Measurements from ENCODE around the gene REELD1.

The REELD1 gene

GRCh38 chr4:146265950-146266490 is 51.7 kb downstream of the REELD1 start:
- Histone ChIP-seq H3K4me1 (ENCODE audit: insufficient read depth, low read length, severe bottlenecking) (peaks cover 3% of the 10 kb centered on the region), H3K9me3 (ENCODE audit: low read length) (no peaks in the 10 kb centered on the region), H3K4me3 (ENCODE audit: low read depth, low read length, poor library complexity, severe bottlenecking) (no peak overlapping the region), H3K27me3 (ENCODE audit: insufficient read depth, low read length) (no peaks in the 10 kb centered on the region), H3F3A (ENCODE audit: insufficient read depth, low read length) (no peaks in the 10 kb centered on the region), H3K27ac (ENCODE audit: low read depth, low read length, poor library complexity, severe bottlenecking) (no peak overlapping the region), H3K36me3 (ENCODE audit: insufficient read depth, low read length) (no peaks in the 10 kb centered on the region), H2AFZ (ENCODE audit: low read length) (no peak overlapping the region), H3K9ac (ENCODE audit: low read length) (no peak overlapping the region), H3K79me2 (ENCODE audit: insufficient read depth, low read length) (no peaks in the 10 kb centered on the region), H4K20me1 (ENCODE audit: insufficient read depth, low read length) (no peaks in the 10 kb centered on the region), H3K9me2 (ENCODE audit: low read depth, low read length) (no peaks in the 10 kb centered on the region), H3K4me2 (ENCODE audit: low read length) (no peak overlapping the region)
- TF ChIP-seq EZH2 (IDR thresholded peaks at IDR 0.05; ENCODE audit: borderline replicate concordance, low read length), result no peak
- TF ChIP-seq, protein P1, sequence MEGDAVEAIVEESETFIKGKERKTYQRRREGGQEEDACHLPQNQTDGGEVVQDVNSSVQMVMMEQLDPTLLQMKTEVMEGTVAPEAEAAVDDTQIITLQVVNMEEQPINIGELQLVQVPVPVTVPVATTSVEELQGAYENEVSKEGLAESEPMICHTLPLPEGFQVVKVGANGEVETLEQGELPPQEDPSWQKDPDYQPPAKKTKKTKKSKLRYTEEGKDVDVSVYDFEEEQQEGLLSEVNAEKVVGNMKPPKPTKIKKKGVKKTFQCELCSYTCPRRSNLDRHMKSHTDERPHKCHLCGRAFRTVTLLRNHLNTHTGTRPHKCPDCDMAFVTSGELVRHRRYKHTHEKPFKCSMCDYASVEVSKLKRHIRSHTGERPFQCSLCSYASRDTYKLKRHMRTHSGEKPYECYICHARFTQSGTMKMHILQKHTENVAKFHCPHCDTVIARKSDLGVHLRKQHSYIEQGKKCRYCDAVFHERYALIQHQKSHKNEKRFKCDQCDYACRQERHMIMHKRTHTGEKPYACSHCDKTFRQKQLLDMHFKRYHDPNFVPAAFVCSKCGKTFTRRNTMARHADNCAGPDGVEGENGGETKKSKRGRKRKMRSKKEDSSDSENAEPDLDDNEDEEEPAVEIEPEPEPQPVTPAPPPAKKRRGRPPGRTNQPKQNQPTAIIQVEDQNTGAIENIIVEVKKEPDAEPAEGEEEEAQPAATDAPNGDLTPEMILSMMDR (IDR thresholded peaks at IDR 0.05; ENCODE audit: low read length), result no peak

DNA sequence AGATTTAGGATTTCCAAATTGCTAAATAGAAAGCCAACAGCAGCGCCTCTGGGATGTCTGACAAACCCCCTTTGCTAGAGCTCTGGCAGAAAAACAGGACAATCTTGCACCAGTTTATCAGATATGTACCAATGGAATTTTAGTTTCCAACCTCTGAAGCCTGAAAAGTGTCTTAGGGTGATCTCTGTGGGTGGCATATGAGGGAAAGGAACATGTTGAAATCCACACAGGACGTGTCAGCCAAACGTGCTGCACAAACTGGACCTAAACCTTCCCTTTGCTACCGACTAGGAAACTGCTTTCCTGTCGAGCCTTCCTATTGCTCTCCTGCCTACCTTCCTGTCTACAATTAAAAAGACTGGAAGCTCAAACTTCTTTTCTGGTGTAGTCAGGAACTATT is 53.5 kb downstream of the REELD1 start:
- Histone ChIP-seq H3K9ac (ENCODE audit: low read length) (no peak overlapping the region), H3K9me2 (ENCODE audit: low read depth, low read length) (no peaks in the 10 kb centered on the region), H3F3A (ENCODE audit: insufficient read depth, low read length) (no peaks in the 10 kb centered on the region), H3K4me3 (ENCODE audit: low read depth, low read length, poor library complexity, severe bottlenecking) (no peak overlapping the region), H3K79me2 (ENCODE audit: insufficient read depth, low read length) (no peaks in the 10 kb centered on the region), H3K9me3 (ENCODE audit: low read length) (no peaks in the 10 kb centered on the region), H3K27ac (ENCODE audit: low read depth, low read length, poor library complexity, severe bottlenecking) (no peak overlapping the region), H2AFZ (ENCODE audit: low read length) (no peak overlapping the region), H4K20me1 (ENCODE audit: insufficient read depth, low read length) (no peaks in the 10 kb centered on the region), H3K4me2 (ENCODE audit: low read length) (no peak overlapping the region), H3K27me3 (ENCODE audit: insufficient read depth, low read length) (no peaks in the 10 kb centered on the region), H3K36me3 (ENCODE audit: insufficient read depth, low read length) (no peaks in the 10 kb centered on the region), H3K4me1 (ENCODE audit: insufficient read depth, low read length, severe bottlenecking) (peaks cover 3% of the 10 kb centered on the region)
- no peak for TF ChIP-seq EZH2 (IDR thresholded peaks at IDR 0.05; ENCODE audit: borderline replicate concordance, low read length)
- TF ChIP-seq, protein P1 (IDR thresholded peaks at IDR 0.05; ENCODE audit: low read length), result no peak

- Histone ChIP-seq H3F3A (ENCODE audit: insufficient read depth, low read length) (no peaks in the 10 kb centered on the region), H2AFZ (ENCODE audit: low read length) (no peak overlapping the region), H3K27ac (ENCODE audit: low read depth, low read length, poor library complexity, severe bottlenecking) (no peak overlapping the region), H3K4me3 (ENCODE audit: low read depth, low read length, poor library complexity, severe bottlenecking) (no peak overlapping the region), H3K4me2 (ENCODE audit: low read length) (no peak overlapping the region), H3K9me2 (ENCODE audit: low read depth, low read length) (no peaks in the 10 kb centered on the region), H3K36me3 (ENCODE audit: insufficient read depth, low read length) (no peaks in the 10 kb centered on the region), H3K9me3 (ENCODE audit: low read length) (no peaks in the 10 kb centered on the region), H3K9ac (ENCODE audit: low read length) (no peak overlapping the region), H3K27me3 (ENCODE audit: insufficient read depth, low read length) (no peaks in the 10 kb centered on the region), H3K79me2 (ENCODE audit: insufficient read depth, low read length) (no peaks in the 10 kb centered on the region), H4K20me1 (ENCODE audit: insufficient read depth, low read length) (no peaks in the 10 kb centered on the region), H3K4me1 (ENCODE audit: insufficient read depth, low read length, severe bottlenecking) (peaks cover 3% of the 10 kb centered on the region)
- TF ChIP-seq, protein P1 (IDR thresholded peaks at IDR 0.05; ENCODE audit: low read length), result no peak
- no peak for TF ChIP-seq EZH2 (IDR thresholded peaks at IDR 0.05; ENCODE audit: borderline replicate concordance, low read length)
These were observed 54.9 kb downstream of the REELD1 start for GRCh38 chr4:146269228-146269653.

Data from OCI-LY1 (cell line).